Mucosa of rectum (tissue), 2 donors: ENCODE measurements around the gene UPF2.
"Not testable (repeated sequence)": the region's sequence is repeated elsewhere in the genome, so short reads cannot be mapped to it uniquely, and the experiment has no call there.

Source experiments
- H3K27ac ChIP-seq, 2 donors: one replicate each; pipeline ENCODE4 v1.7.0; 2013; ENCODE audit warnings: inconsistent platforms in 2 of 2, low read depth in 2 of 2, low read length in 2 of 2
- H3K27me3 ChIP-seq, 2 donors: one replicate each; pipeline ENCODE4 v1.7.0; 2013; ENCODE audit warnings: low read length in 2 of 2; ENCODE audit not compliant: control insufficient read depth in 2 of 2, insufficient read depth in 2 of 2
- H3K36me3 ChIP-seq, 2 donors: one replicate each; pipeline ENCODE4 v1.7.0; 2013; ENCODE audit warnings: low read length in 2 of 2; ENCODE audit not compliant: control insufficient read depth in 2 of 2, insufficient read depth in 2 of 2
- H3K4me1 ChIP-seq, 2 donors: one replicate each; pipeline ENCODE4 v1.7.0; 2013; ENCODE audit warnings: low read length in 2 of 2, mild to moderate bottlenecking in 1 of 2; ENCODE audit not compliant: control insufficient read depth in 2 of 2, insufficient read depth in 2 of 2
- H3K4me3 ChIP-seq, 2 donors: one replicate each; pipeline ENCODE4 v1.7.0; 2013; ENCODE audit warnings: low read length in 2 of 2
- H3K9ac ChIP-seq, 2 donors: one replicate each; pipeline ENCODE4 v1.7.0; 2013; ENCODE audit warnings: low read length in 2 of 2, low read depth in 1 of 2, mild to moderate bottlenecking in 1 of 2
- H3K9me3 ChIP-seq, 2 donors: one replicate each; pipeline ENCODE4 v1.7.0; 2013; ENCODE audit warnings: low read length in 2 of 2; ENCODE audit not compliant: control insufficient read depth in 2 of 2
- donor health status: healthy.
- donor health status: Normal muscosa, but diverticular disease.

UPF2 gene

GRCh38 chr10:11889263-11889662, 153.3 kb downstream of the UPF2 start:
- not testable (repeated sequence) for H3K4me1 ChIP-seq, H3K27me3 ChIP-seq, H3K9ac ChIP-seq, H3K36me3 ChIP-seq, H3K27ac ChIP-seq, H3K4me3 ChIP-seq, H3K9me3 ChIP-seq

- no peaks in the 10 kb centered on the region for H3K36me3 ChIP-seq
- H3K27me3 ChIP-seq, result no peaks in the 10 kb centered on the region
- H3K4me3 ChIP-seq, result no peak overlapping the region
- H3K9ac ChIP-seq, result no peak overlapping the region
- H3K9me3 ChIP-seq, result no peaks in the 10 kb centered on the region
- H3K4me1 ChIP-seq, result no peaks in the 10 kb centered on the region
- no peak overlapping the region for H3K27ac ChIP-seq
Observed at GRCh38 chr10:11887381-11888227, 155.0 kb downstream of the UPF2 start.

- Histone ChIP-seq H3K27me3 (no peaks in the 10 kb centered on the region), H3K27ac (no peak overlapping the region), H3K4me1 (no peaks in the 10 kb centered on the region), H3K36me3 (no peaks in the 10 kb centered on the region), H3K4me3 (no peak overlapping the region), H3K9ac (no peak overlapping the region), H3K9me3 (no peaks in the 10 kb centered on the region)
Observed at GRCh38 chr10:11886851-11887250, 155.8 kb downstream of the UPF2 start.

GRCh38 chr10:11886138-11886474, 156.5 kb downstream of the UPF2 start:
- no peak overlapping the region for H3K4me3 ChIP-seq
- peaks cover 0 to 3% of the 10 kb centered on the region in 2 donors for H3K4me1 ChIP-seq
- no peak overlapping the region for H3K27ac ChIP-seq
- H3K9me3 ChIP-seq, result no peaks in the 10 kb centered on the region
- H3K9ac ChIP-seq, result no peak overlapping the region
- H3K36me3 ChIP-seq, result no peaks in the 10 kb centered on the region
- H3K27me3 ChIP-seq, result no peaks in the 10 kb centered on the region

GRCh38 chr10:11885437-11886137, 157.0 kb downstream of the UPF2 start:
- Histone ChIP-seq H3K4me1 (peaks cover 0 to 3% of the 10 kb centered on the region in 2 donors), H3K27me3 (no peaks in the 10 kb centered on the region), H3K9ac (no peak overlapping the region), H3K27ac (no peak overlapping the region), H3K9me3 (no peaks in the 10 kb centered on the region), H3K36me3 (no peaks in the 10 kb centered on the region), H3K4me3 (no peak overlapping the region)

- no peaks in the 10 kb centered on the region for H3K36me3 ChIP-seq
- H3K27ac ChIP-seq, result no peak overlapping the region
- H3K9ac ChIP-seq, result no peak overlapping the region
- no peaks in the 10 kb centered on the region for H3K9me3 ChIP-seq
- no peak overlapping the region for H3K4me3 ChIP-seq
- H3K4me1 ChIP-seq, result peaks cover 0 to 3% of the 10 kb centered on the region in 2 donors
- no peaks in the 10 kb centered on the region for H3K27me3 ChIP-seq
Observed at GRCh38 chr10:11884706-11885423, 157.7 kb downstream of the UPF2 start.

- no peaks in the 10 kb centered on the region for H3K36me3 ChIP-seq
- H3K4me1 ChIP-seq, result peaks cover 0 to 3% of the 10 kb centered on the region in 2 donors
- H3K27ac ChIP-seq, result peak overlapping the region in 1 of 2 donors; percentile 23
- H3K4me3 ChIP-seq, result no peak overlapping the region
- no peak overlapping the region for H3K9ac ChIP-seq
- H3K27me3 ChIP-seq, result no peaks in the 10 kb centered on the region
- no peaks in the 10 kb centered on the region for H3K9me3 ChIP-seq
Observed at GRCh38 chr10:11882646-11883375, 159.8 kb downstream of the UPF2 start.

- Histone ChIP-seq H3K27me3 (no peaks in the 10 kb centered on the region), H3K9ac (no peak overlapping the region), H3K36me3 (no peaks in the 10 kb centered on the region), H3K9me3 (no peaks in the 10 kb centered on the region), H3K4me3 (no peak overlapping the region), H3K4me1 (peaks cover 0 to 3% of the 10 kb centered on the region in 2 donors), H3K27ac (peak overlapping the region in 1 of 2 donors; percentile 38)
Observed at GRCh38 chr10:11881477-11882417, 160.9 kb downstream of the UPF2 start.

- peaks cover 4 to 7% of the 10 kb centered on the region in 2 donors for H3K4me1 ChIP-seq
- no peak overlapping the region for H3K27ac ChIP-seq
- no peaks in the 10 kb centered on the region for H3K27me3 ChIP-seq
- no peak overlapping the region for H3K9ac ChIP-seq
- no peak overlapping the region for H3K4me3 ChIP-seq
- H3K9me3 ChIP-seq, result no peaks in the 10 kb centered on the region
- H3K36me3 ChIP-seq, result no peaks in the 10 kb centered on the region
Observed at GRCh38 chr10:11881030-11881476, 161.6 kb downstream of the UPF2 start.
